ENCODE data around the gene NBPF12. TPM values are rescaled to one million over a fixed set of nuclear protein-coding genes. Genes with fewer than 3 reads are reported as not detected.
"Not testable (repeated sequence)": the region's sequence is repeated elsewhere in the genome, so short reads cannot be mapped to it uniquely, and the experiment has no call there.

Gene NBPF12
- total RNA-seq, 3 donors from 2014 or later = 5.8 to 6.6 (median 6.3) TPM

DNA sequence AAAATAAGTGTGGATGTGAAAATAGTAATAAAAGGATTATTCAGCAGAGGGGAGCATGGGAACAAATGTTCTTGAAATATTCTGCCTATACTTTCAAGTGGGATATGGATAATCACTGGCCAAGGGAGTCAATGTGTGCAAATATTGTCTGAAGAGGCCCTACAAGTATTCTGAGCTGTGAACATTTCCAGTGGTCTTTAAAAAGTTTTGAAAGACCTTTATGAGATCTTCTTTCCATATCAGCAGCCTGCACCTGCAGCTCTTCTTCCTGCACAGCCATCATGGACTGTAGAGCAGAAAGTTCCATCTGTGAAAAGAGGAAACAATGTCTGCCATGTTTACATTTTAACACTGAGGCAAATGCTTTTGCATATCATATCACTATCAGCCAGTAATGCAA is 106.4 kb downstream of the NBPF12 start:
- H3K4me1 Mint-ChIP-seq (ENCODE audit: low read depth) = peaks cover 31% of the 10 kb centered on the region
- not testable (repeated sequence) for H3K4me3 Mint-ChIP-seq; H3K9me3 Mint-ChIP-seq; H3K36me3 Mint-ChIP-seq (ENCODE audit: insufficient read depth); H3K27me3 Mint-ChIP-seq (ENCODE audit: low read depth); DNase-seq; ATAC-seq

Other genes starting within 250 kb of the NBPF12 start
- gene PRKAB2, start 234.1 kb downstream of the NBPF12 start, total RNA-seq = 1 to 10 TPM; 3.2 to 6.1 (median 5.8) TPM